MM.1S (cell line): Measurements from ENCODE around the gene EML5.

ENCODE experiments used
- DNase-seq: peaks from one replicate; pipeline ENCODE4 v3.0.0-alpha.2; 2015
- H2AFZ ChIP-seq: fragments of 300-600 bp; sonication (generic); 2 replicates; pipeline ENCODE4 v1.6.0; 2016; ENCODE audit warnings: antibody characterized with exemption, low read length
- H3F3A ChIP-seq: fragments of 300-600 bp; sonication (generic); 2 replicates; pipeline ENCODE4 v1.6.1; 2016; ENCODE audit warnings: mild to moderate bottlenecking, antibody characterized with exemption, low read length, moderate library complexity, mixed read lengths; ENCODE audit not compliant: insufficient read depth
- H3K27ac ChIP-seq: fragments of 300-600 bp; sonication (generic); 2 replicates; pipeline ENCODE4 v1.5.1; 2016; ENCODE audit warnings: mild to moderate bottlenecking, low read length
- H3K27me3 ChIP-seq: fragments of 300-600 bp; sonication (generic); replicated peaks from 2 replicates; pipeline ENCODE4 v1.6.0; 2016; ENCODE audit warnings: low read length; ENCODE audit not compliant: insufficient read depth
- H3K36me3 ChIP-seq: fragments of 300-600 bp; sonication (generic); replicated peaks from 2 replicates; pipeline ENCODE4 v1.6.1; 2016; ENCODE audit warnings: mild to moderate bottlenecking, low read length, mixed read lengths; ENCODE audit not compliant: insufficient read depth
- H3K4me1 ChIP-seq: fragments of 300-600 bp; sonication (generic); 2 replicates; pipeline ENCODE4 v1.6.1; 2016; ENCODE audit warnings: low read length, mixed read lengths
- H3K4me2 ChIP-seq: fragments of 300-600 bp; sonication (generic); 2 replicates; pipeline ENCODE4 v1.6.0; 2016; ENCODE audit warnings: low read depth, low read length
- H3K4me3 ChIP-seq: fragments of 300-600 bp; sonication (generic); 2 replicates; pipeline ENCODE4 v1.5.1; 2016; ENCODE audit warnings: low read length, mixed read lengths
- H3K79me2 ChIP-seq: fragments of 300-600 bp; sonication (generic); 2 replicates; pipeline ENCODE4 v1.6.1; 2016; ENCODE audit warnings: mixed run types, low read length, mixed read lengths
- H3K9ac ChIP-seq: fragments of 300-600 bp; sonication (generic); 2 replicates; pipeline ENCODE4 v1.6.1; 2016; ENCODE audit warnings: low read length, mixed read lengths
- H3K9me2 ChIP-seq: fragments of 300-600 bp; sonication (generic); replicated peaks from 2 replicates; pipeline ENCODE4 v1.6.1; 2016; ENCODE audit warnings: mild to moderate bottlenecking, low read length, mixed read lengths; ENCODE audit not compliant: insufficient read depth
- H3K9me3 ChIP-seq: fragments of 300-600 bp; sonication (generic); replicated peaks from 2 replicates; pipeline ENCODE4 v1.6.1; 2016; ENCODE audit warnings: mild to moderate bottlenecking, low read length, mixed read lengths; ENCODE audit not compliant: insufficient read depth
- H4K20me1 ChIP-seq: fragments of 300-600 bp; sonication (generic); 2 replicates; pipeline ENCODE4 v1.6.1; 2016; ENCODE audit warnings: mild to moderate bottlenecking, low read length, moderate library complexity, mixed read lengths; ENCODE audit not compliant: insufficient read depth
- CTCF ChIP-seq: fragments of 300-600 bp; sonication (generic); IDR thresholded peaks from 2 replicates; pipeline ENCODE4 v1.5.1; 2016; ENCODE audit warnings: antibody characterized with exemption, low read length, mixed read lengths
- EZH2 ChIP-seq: fragments of 300-600 bp; sonication (generic); optimal IDR thresholded peaks from 2 replicates; pipeline ENCODE3; 2017; ENCODE audit warnings: low read depth, mild to moderate bottlenecking, antibody characterized with exemption, low read length, mixed read lengths
- EZH2phosphoT487 ChIP-seq: fragments of 300-600 bp; sonication (generic); IDR thresholded peaks from 2 replicates; pipeline ENCODE4 v1.6.1; 2018; ENCODE audit warnings: antibody characterized with exemption, low read length

EML5 gene

GRCh38 chr14:88592031-88592430 is 200.7 kb downstream of the EML5 start:
- TF ChIP-seq EZH2 (no peak), CTCF (no peak), EZH2phosphoT487 (no peak)
- Histone ChIP-seq H3K9me2 (no peaks in the 10 kb centered on the region), H3K36me3 (no peaks in the 10 kb centered on the region), H3K79me2 (no peaks in the 10 kb centered on the region), H3K4me1 (no peaks in the 10 kb centered on the region), H3K9ac (no peak overlapping the region), H3K4me2 (no peak overlapping the region), H3K27ac (no peak overlapping the region), H4K20me1 (no peaks in the 10 kb centered on the region), H3K27me3 (no peaks in the 10 kb centered on the region), H3F3A (no peaks in the 10 kb centered on the region), H2AFZ (no peak overlapping the region), H3K4me3 (no peak overlapping the region), H3K9me3 (no peaks in the 10 kb centered on the region)
- no peak for DNase-seq

- H3K36me3 ChIP-seq = no peaks in the 10 kb centered on the region
Observed at GRCh38 chr14:88590173-88590572, 202.6 kb downstream of the EML5 start.

GRCh38 chr14:88588081-88588480 is 204.7 kb downstream of the EML5 start:
- no peaks in the 10 kb centered on the region for H3K9me2 ChIP-seq
- DNase-seq = no peak
- no peaks in the 10 kb centered on the region for H4K20me1 ChIP-seq
- H3K4me1 ChIP-seq = no peaks in the 10 kb centered on the region
- H3K4me2 ChIP-seq = no peak overlapping the region
- H3K9me3 ChIP-seq = no peaks in the 10 kb centered on the region
- H2AFZ ChIP-seq = no peak overlapping the region
- no peak overlapping the region for H3K4me3 ChIP-seq
- H3K9ac ChIP-seq = no peak overlapping the region
- TF ChIP-seq EZH2phosphoT487 (no peak), CTCF (no peak), EZH2 (no peak)
- no peaks in the 10 kb centered on the region for H3K79me2 ChIP-seq
- H3K36me3 ChIP-seq = no peaks in the 10 kb centered on the region; the same call in 1 of the 2 replicates
- H3K27ac ChIP-seq = no peak overlapping the region
- H3K27me3 ChIP-seq = no peaks in the 10 kb centered on the region
- H3F3A ChIP-seq = no peaks in the 10 kb centered on the region

More at GRCh38 chr14:88590173-88590572, 202.6 kb downstream of the EML5 start:
- Histone ChIP-seq H3K9ac (no peak overlapping the region), H3K9me3 (no peaks in the 10 kb centered on the region), H3K27me3 (no peaks in the 10 kb centered on the region), H3K4me1 (no peaks in the 10 kb centered on the region), H3K27ac (no peak overlapping the region), H3K4me2 (no peak overlapping the region), H3F3A (no peaks in the 10 kb centered on the region), H3K79me2 (no peaks in the 10 kb centered on the region), H2AFZ (no peak overlapping the region), H3K4me3 (no peak overlapping the region), H4K20me1 (no peaks in the 10 kb centered on the region), H3K9me2 (no peaks in the 10 kb centered on the region)
- TF ChIP-seq EZH2 (no peak), EZH2phosphoT487 (no peak), CTCF (no peak)
- no peak for DNase-seq
